Neural cell (in vitro differentiated cells): ENCODE measurements around the gene UBC.

Source experiments
- EP300 ChIP-seq: fragments of 450-650 bp; conservative IDR thresholded peaks from 2 replicates; pipeline ENCODE4 v1.6.1; 2014; ENCODE audit warnings: antibody characterized with exemption, mild to moderate bottlenecking, moderate library complexity; ENCODE audit not compliant: poor library complexity, severe bottlenecking
- EZH2 ChIP-seq: fragments of 200-600, 300-800 bp; shearing (Covaris generic), sonication (generic); IDR thresholded peaks from 2 replicates; pipeline ENCODE4 v1.6.1; 2014; ENCODE audit warnings: antibody characterized with exemption, low read length, borderline replicate concordance, mild to moderate bottlenecking; ENCODE audit not compliant: insufficient read depth, poor library complexity, severe bottlenecking
- MXI1 ChIP-seq: fragments of 450-650 bp; conservative IDR thresholded peaks from 2 replicates; pipeline ENCODE4 v1.6.1; 2014; ENCODE audit warnings: antibody characterized with exemption, mild to moderate bottlenecking; ENCODE audit not compliant: poor library complexity, severe bottlenecking
- POLR2AphosphoS5 ChIP-seq: IDR thresholded peaks from 2 replicates; pipeline ENCODE4 v1.6.1; 2012
- RAD21 ChIP-seq: fragments of 450-650 bp; conservative IDR thresholded peaks from 2 replicates; pipeline ENCODE4 v1.6.1; 2014; ENCODE audit warnings: antibody characterized with exemption, mild to moderate bottlenecking, moderate library complexity
- TAF1 ChIP-seq: IDR thresholded peaks from 2 replicates; pipeline ENCODE4 v1.6.1; 2012; ENCODE audit warnings: low read depth
- TF ChIP-seq, protein P1 (sequence below): fragments of 450-650 bp; IDR thresholded peaks from 2 replicates; pipeline ENCODE4 v1.5.1; 2014; ENCODE audit warnings: antibody characterized with exemption, mild to moderate bottlenecking, moderate library complexity; ENCODE audit not compliant: poor library complexity, severe bottlenecking
- TF ChIP-seq, protein P2 (sequence below): IDR thresholded peaks from 2 replicates; pipeline ENCODE4 v1.6.1; 2012; ENCODE audit warnings: borderline replicate concordance

DNA sequence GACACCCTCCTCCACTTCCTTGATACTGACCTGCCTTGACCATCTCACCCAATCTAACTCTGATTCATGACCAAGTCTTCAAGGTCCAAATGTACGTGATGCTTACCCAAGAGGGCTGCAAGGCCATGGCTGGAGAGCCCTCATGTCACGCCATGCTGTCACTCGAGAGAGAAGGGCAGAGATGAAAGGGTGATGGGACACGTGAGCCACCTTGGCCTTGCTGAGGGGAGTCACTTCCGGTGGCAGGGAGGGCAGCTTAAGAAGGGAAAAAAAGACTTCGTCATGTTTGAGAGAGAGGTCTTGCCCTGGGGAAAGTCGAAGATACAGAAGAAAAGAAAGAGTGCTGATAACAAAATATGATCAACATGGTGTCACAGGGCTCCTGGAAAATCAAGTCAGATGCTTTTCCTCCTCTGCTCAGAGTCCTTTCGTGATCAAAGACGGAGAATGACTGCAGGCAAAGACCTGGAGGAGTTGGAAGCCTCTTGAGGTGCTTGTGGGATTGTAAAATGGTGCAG, 47.5 kb downstream of the UBC start:
- TF ChIP-seq EP300 (no peak), EZH2 (no peak), RAD21 (no peak), POLR2AphosphoS5 (no peak), TAF1 (no peak), MXI1 (no peak)
- TF ChIP-seq, protein P1, sequence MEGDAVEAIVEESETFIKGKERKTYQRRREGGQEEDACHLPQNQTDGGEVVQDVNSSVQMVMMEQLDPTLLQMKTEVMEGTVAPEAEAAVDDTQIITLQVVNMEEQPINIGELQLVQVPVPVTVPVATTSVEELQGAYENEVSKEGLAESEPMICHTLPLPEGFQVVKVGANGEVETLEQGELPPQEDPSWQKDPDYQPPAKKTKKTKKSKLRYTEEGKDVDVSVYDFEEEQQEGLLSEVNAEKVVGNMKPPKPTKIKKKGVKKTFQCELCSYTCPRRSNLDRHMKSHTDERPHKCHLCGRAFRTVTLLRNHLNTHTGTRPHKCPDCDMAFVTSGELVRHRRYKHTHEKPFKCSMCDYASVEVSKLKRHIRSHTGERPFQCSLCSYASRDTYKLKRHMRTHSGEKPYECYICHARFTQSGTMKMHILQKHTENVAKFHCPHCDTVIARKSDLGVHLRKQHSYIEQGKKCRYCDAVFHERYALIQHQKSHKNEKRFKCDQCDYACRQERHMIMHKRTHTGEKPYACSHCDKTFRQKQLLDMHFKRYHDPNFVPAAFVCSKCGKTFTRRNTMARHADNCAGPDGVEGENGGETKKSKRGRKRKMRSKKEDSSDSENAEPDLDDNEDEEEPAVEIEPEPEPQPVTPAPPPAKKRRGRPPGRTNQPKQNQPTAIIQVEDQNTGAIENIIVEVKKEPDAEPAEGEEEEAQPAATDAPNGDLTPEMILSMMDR = no peak
- TF ChIP-seq, protein P2, sequence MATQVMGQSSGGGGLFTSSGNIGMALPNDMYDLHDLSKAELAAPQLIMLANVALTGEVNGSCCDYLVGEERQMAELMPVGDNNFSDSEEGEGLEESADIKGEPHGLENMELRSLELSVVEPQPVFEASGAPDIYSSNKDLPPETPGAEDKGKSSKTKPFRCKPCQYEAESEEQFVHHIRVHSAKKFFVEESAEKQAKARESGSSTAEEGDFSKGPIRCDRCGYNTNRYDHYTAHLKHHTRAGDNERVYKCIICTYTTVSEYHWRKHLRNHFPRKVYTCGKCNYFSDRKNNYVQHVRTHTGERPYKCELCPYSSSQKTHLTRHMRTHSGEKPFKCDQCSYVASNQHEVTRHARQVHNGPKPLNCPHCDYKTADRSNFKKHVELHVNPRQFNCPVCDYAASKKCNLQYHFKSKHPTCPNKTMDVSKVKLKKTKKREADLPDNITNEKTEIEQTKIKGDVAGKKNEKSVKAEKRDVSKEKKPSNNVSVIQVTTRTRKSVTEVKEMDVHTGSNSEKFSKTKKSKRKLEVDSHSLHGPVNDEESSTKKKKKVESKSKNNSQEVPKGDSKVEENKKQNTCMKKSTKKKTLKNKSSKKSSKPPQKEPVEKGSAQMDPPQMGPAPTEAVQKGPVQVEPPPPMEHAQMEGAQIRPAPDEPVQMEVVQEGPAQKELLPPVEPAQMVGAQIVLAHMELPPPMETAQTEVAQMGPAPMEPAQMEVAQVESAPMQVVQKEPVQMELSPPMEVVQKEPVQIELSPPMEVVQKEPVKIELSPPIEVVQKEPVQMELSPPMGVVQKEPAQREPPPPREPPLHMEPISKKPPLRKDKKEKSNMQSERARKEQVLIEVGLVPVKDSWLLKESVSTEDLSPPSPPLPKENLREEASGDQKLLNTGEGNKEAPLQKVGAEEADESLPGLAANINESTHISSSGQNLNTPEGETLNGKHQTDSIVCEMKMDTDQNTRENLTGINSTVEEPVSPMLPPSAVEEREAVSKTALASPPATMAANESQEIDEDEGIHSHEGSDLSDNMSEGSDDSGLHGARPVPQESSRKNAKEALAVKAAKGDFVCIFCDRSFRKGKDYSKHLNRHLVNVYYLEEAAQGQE = no peak
